ENCODE measurements around the gene CSTF1.

- TF ChIP-seq CTCF (conservative IDR thresholded peaks at IDR 0.05) (no peak), ZFX (IDR thresholded peaks at IDR 0.05) (no peak)
These were observed 29.8 kb downstream of the CSTF1 start for GRCh38 chr20:56422076-56422823.

Measured in C4-2B (cell line).